Subcutaneous adipose tissue (tissue), 4 donors: ENCODE data around the gene KLF13. TPM values are rescaled to one million over a fixed set of nuclear protein-coding genes. Genes with fewer than 3 reads are reported as not detected.

Experiments used
- CTCF ChIP-seq: fragments of 450-650 bp; IDR thresholded peaks from one replicate; pipeline ENCODE4 v1.5.1; 2016; ENCODE audit warnings: low read depth, mild to moderate bottlenecking, control low read depth, antibody characterized with exemption, moderate library complexity
- total RNA-seq, 4 donors: library from RNA; depleted of rRNA; stranded (reverse); fragments of >200 nt; gene quantifications; one replicate each; pipeline ENCODE4 v1.1.0, GENCODE V29; 2016

KLF13 gene
- total RNA-seq, 4 donors from 2014 or later = 35.2 to 99.0 (median 56.1) TPM

GRCh38 chr15:31419820-31420219 lies 93.2 kb downstream of the KLF13 start:
- no peak for TF ChIP-seq CTCF

- no peak for TF ChIP-seq CTCF
Measured at GRCh38 chr15:31427411-31427810, 100.8 kb downstream of the KLF13 start.

Other genes starting within 250 kb of the KLF13 start
- not detected for gene TRPM1, start 225.1 kb upstream of the KLF13 start, total RNA-seq